GM21786 (cell line): ENCODE results near the gene IRAG1.

Experiments
- ATAC-seq: cut with Tn5 transposase; IDR thresholded peaks from one replicate; pipeline ENCODE4 v1.9.1; 2021; ENCODE audit not compliant: unreplicated experiment

The IRAG1 gene

GRCh38 chr11:10693509-10694081 is at the start of gene IRAG1:
IRAG1 (minus strand) TSS chr11:10693755; CDS start chr11:10693602, 153 bp downstream.
- ATAC-seq, result no peak

GRCh38 chr11:10742460-10743208 is 49.1 kb upstream of the IRAG1 start:
- no peak for ATAC-seq

GRCh38 chr11:10735481-10736475 is 42.2 kb upstream of the IRAG1 start:
- peak; percentile 99 for ATAC-seq

GRCh38 chr11:10731064-10731680 is 37.6 kb upstream of the IRAG1 start:
- no peak for ATAC-seq

GRCh38 chr11:10730151-10730550 is 36.6 kb upstream of the IRAG1 start:
- no peak for ATAC-seq

- ATAC-seq, result no peak
These were observed 35.4 kb upstream of the IRAG1 start for GRCh38 chr11:10728789-10729472.

GRCh38 chr11:10728154-10728553 is 34.6 kb upstream of the IRAG1 start:
- no peak for ATAC-seq

- no peak for ATAC-seq
These were observed 33.7 kb upstream of the IRAG1 start for GRCh38 chr11:10727146-10727851.

- ATAC-seq, result no peak
These were observed 32.3 kb upstream of the IRAG1 start for GRCh38 chr11:10725907-10726253.

GRCh38 chr11:10725114-10725906 is 31.8 kb upstream of the IRAG1 start:
- ATAC-seq, result no peak

- ATAC-seq, result no peak
These were observed 28.8 kb upstream of the IRAG1 start for GRCh38 chr11:10722307-10722706.

GRCh38 chr11:10720881-10721376 is 27.4 kb upstream of the IRAG1 start:
- ATAC-seq, result no peak

- ATAC-seq, result no peak
These were observed 26.1 kb upstream of the IRAG1 start for GRCh38 chr11:10719616-10720015.

GRCh38 chr11:10716543-10717259 is 23.1 kb upstream of the IRAG1 start:
- ATAC-seq, result no peak

- no peak for ATAC-seq
These were observed 22.6 kb upstream of the IRAG1 start for GRCh38 chr11:10716122-10716521.

- ATAC-seq, result no peak
These were observed 22.0 kb upstream of the IRAG1 start for GRCh38 chr11:10715571-10715970.

GRCh38 chr11:10709299-10710086 is 15.9 kb upstream of the IRAG1 start:
- ATAC-seq, result no peak

GRCh38 chr11:10708131-10708530 is 14.6 kb upstream of the IRAG1 start:
- ATAC-seq, result no peak
